GM13977 (cell line): ENCODE data around the gene WTAP.

Experiments used
- DNase-seq: peaks from one replicate; pipeline ENCODE4 v3.0.0; 2012; ENCODE audit warnings: low spot score
- in situ Hi-C: fragments of 300-500 bp; cut with MboI; formaldehyde crosslinking; loops from one replicate; pipeline ENCODE4 v1.12.0; 2022; ENCODE audit warnings: low sequenced_read_pairs, low pct_unique_long_range_greater_than_20kb, mixed read lengths, inconsistent platforms; ENCODE audit not compliant: unreplicated experiment
- TF ChIP-seq, protein P1 (sequence below): IDR thresholded peaks from 2 replicates; pipeline ENCODE4 v1.5.1; 2012; ENCODE audit warnings: mild to moderate bottlenecking, control low read depth; ENCODE audit not compliant: insufficient read depth; ENCODE audit errors: extremely low read depth, missing control alignments

Gene WTAP

DNA sequence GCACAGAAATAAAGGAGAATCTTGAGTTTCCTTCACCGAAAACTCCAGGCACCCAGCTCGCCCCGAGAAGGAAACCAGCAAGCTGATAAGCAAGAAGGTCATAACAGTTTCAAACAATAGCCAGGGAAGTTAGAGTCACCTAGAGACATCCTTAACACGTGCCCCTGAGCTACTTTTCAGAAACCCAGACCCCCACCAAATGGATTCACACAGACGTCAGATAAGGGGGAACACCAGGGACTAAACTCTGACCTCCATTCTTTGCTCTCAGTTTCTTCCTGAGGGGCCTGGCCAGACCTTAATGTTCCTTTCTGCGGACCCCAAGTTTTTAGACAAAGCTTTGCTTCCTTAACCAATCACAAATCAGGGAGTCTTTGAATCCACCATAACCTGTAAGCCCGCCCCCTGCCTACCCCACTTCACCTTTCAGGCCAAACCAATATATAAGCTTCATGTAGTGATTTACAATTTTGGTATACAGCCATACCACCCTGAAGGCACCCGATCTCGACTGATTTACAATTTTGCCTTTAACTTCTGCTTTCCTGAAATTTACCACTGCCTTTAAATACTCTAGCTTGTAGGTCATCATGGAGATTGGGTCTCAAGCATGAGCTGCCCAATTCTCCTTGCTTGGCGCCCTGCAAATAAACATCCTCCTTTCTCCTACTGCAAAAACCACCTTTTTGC is 46.0 kb upstream of the WTAP start:
- TF ChIP-seq, protein P1, sequence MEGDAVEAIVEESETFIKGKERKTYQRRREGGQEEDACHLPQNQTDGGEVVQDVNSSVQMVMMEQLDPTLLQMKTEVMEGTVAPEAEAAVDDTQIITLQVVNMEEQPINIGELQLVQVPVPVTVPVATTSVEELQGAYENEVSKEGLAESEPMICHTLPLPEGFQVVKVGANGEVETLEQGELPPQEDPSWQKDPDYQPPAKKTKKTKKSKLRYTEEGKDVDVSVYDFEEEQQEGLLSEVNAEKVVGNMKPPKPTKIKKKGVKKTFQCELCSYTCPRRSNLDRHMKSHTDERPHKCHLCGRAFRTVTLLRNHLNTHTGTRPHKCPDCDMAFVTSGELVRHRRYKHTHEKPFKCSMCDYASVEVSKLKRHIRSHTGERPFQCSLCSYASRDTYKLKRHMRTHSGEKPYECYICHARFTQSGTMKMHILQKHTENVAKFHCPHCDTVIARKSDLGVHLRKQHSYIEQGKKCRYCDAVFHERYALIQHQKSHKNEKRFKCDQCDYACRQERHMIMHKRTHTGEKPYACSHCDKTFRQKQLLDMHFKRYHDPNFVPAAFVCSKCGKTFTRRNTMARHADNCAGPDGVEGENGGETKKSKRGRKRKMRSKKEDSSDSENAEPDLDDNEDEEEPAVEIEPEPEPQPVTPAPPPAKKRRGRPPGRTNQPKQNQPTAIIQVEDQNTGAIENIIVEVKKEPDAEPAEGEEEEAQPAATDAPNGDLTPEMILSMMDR, result no peak
- DNase-seq, result no peak
- in situ Hi-C loops, result no loop called here

DNA sequence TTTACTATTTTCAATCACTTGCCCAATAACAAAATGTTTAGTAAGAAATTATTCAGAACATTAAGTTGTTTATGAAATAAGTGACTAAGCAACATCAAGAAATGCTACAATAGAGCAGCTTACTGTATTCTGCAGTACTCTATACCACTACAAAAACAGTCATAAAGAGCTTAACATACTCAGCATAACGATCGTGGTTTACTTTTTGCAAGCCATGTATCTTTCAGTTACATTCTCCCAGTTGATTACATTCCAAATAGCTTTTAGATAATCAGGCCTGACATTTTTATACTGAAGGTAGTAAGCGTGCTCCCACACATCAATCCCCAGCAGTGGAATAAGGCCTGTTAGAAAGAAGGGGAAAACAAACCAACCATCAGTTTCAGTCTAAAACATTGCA is 45.0 kb upstream of the WTAP start:
- in situ Hi-C loops, result no loop called here
- TF ChIP-seq, protein P1, result no peak
- no peak for DNase-seq

DNA sequence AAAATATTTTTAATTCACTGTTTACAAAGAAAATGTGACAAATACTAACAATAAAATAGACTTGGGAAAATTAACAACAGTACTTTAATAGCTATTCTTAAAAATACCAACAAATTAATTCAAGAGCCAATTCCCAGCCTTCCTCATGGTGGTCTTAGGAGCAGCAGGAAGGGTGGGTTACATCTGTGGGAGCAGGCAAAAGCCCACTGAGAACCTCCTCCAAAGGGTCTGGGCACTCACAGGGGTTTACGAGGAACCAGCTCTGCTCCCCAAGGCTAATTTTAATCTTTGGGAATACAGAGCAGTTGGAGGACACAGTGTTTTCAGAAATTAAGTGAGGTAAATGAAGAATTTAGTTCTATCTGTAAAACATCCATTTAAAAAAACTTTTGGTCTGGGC is 44.5 kb upstream of the WTAP start:
- DNase-seq, result no peak
- in situ Hi-C loops, result no loop called here
- TF ChIP-seq, protein P1, result no peak

DNA sequence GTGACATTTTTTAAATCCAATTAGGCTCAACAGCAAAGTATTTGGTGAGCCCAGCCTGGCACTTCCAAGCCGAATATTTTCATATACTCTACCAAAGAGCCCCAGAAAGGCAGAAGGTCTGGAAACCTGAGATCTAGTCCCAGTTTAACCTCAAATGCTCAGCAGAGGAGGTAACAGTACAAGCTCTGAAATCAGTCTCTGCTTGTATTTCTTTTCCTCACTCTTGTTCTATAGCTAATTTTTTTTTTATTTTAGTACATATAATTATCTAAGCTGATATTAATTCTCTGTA is 43.3 kb upstream of the WTAP start:
- TF ChIP-seq, protein P1, result no peak
- no peak for DNase-seq
- in situ Hi-C loops, result no loop called here

DNA sequence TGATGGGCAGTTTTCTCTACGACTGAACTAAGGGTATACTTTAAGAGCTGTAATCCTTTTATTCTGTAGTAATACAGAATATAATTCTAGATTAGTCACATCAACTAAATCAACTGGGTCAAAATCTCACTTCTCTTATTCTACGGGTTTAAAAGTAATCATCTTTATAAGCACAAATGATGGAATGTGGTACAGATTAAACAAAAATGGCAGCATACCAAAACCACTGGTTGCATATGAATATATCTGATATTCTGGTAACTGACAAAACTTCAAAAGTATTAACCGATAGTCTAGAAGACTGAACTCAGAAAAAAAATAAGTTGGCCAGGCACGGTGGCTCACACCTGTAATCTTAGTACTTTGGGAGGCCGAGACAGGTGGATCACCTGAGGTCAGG is 41.3 kb upstream of the WTAP start:
- TF ChIP-seq, protein P1, result no peak
- DNase-seq, result no peak
- in situ Hi-C loops, result no loop called here

DNA sequence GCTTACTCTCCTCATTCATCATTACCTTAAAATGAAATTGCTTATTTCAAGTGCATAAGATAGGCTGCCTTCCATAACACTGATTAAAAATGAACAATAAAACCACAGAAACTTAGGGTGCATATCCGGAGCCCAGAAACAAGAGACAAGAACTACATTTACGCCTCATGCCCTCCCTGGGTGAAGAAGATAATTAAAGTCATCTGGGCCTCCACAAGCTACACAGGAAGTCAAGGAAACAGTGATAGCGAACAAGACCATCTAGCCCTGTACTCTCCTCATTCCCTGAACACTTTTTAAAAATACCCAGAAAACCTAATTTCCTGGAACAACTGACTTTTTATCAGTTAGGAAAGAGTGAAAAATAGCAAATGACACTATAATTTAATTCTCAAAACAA is 40.6 kb upstream of the WTAP start:
- no peak for DNase-seq
- TF ChIP-seq, protein P1, result no peak
- in situ Hi-C loops, result no loop called here

DNA sequence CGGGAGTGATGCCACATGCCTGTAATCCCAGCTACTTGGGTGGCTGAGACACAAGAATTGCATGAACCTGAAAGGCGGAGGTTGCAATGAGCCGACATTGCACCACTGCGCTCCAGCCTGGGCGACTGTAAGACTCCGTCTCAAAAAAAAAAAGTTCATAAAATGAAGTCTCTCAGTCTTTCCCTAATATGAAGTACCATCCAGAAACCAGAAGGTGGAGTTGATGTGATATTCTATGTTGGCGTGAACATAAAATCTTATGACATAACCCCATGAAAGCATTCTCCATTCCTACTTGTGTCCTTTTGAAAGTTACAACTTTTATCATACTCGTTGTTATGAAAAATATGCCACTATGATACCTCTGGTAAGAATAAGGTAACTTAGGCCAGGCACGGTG is 40.0 kb upstream of the WTAP start:
- in situ Hi-C loops, result no loop called here
- TF ChIP-seq, protein P1, result no peak

More for the DNA sequence above, 40.0 kb upstream of the WTAP start:
- no peak for DNase-seq
